BJ (cell line): ENCODE results near the gene TPM1. TPM values are rescaled to one million over a fixed set of nuclear protein-coding genes. Genes with fewer than 3 reads are reported as not detected.

Experiments used
- CTCF ChIA-PET: fragments of 350-600 bp; formaldehyde crosslinking; extraction: SDS; loops from one replicate; lab custom pipeline; 2021; ENCODE audit warnings: antibody characterized with exemption, inconsistent platforms; lab: Yijun Ruan, JAX
- POLR2A ChIA-PET: fragments of 300-600 bp; sonication (Branson Sonifier 250); formaldehyde crosslinking; extraction: SDS; loops from one replicate; lab custom pipeline; 2021; ENCODE audit warnings: antibody characterized with exemption; lab: Charles Lee
- DNase-seq: peaks from one replicate; pipeline ENCODE4 v3.0.0-alpha.2; 2011; ENCODE audit warnings: low read depth
- H3K27me3 ChIP-seq: 2 replicates; pipeline ENCODE4 v1.6.0; 2011; ENCODE audit warnings: low read length; ENCODE audit not compliant: control insufficient read depth, insufficient read depth
- H3K36me3 ChIP-seq: 2 replicates; pipeline ENCODE4 v1.5.1; 2011; ENCODE audit warnings: low read length; ENCODE audit not compliant: control insufficient read depth, insufficient read depth
- H3K4me3 ChIP-seq: 2 replicates; pipeline ENCODE4 v1.5.1; 2011; ENCODE audit warnings: low read depth, mild to moderate bottlenecking, control low read depth, low read length
- CTCF ChIP-seq: IDR thresholded peaks from 2 replicates; pipeline ENCODE4 v1.5.1; 2011; ENCODE audit warnings: low read depth, mild to moderate bottlenecking, control low read depth, inconsistent platforms, low read length, moderate library complexity; ENCODE audit not compliant: insufficient read depth
- polyA plus RNA-seq: library from polyadenylated mRNA; depleted of rRNA; stranded (reverse); fragments of >200 nt; gene quantifications from 2 replicates; pipeline ENCODE4 v1.2.3, GENCODE V29; 2011

TPM1 gene
- polyA plus RNA-seq, 1 experiment: 1,575 TPM

- TF ChIP-seq CTCF: no peak
- ChIA-PET CTCF (no interaction called here), POLR2A (no interaction called here)
- Histone ChIP-seq H3K4me3 (no peak overlapping the region), H3K27me3 (no peaks in the 10 kb centered on the region), H3K36me3 (no peaks in the 10 kb centered on the region)
- DNase-seq: no peak
Observed at GRCh38 chr15:63012444-63012843, 30.1 kb upstream of the TPM1 start.

DNA sequence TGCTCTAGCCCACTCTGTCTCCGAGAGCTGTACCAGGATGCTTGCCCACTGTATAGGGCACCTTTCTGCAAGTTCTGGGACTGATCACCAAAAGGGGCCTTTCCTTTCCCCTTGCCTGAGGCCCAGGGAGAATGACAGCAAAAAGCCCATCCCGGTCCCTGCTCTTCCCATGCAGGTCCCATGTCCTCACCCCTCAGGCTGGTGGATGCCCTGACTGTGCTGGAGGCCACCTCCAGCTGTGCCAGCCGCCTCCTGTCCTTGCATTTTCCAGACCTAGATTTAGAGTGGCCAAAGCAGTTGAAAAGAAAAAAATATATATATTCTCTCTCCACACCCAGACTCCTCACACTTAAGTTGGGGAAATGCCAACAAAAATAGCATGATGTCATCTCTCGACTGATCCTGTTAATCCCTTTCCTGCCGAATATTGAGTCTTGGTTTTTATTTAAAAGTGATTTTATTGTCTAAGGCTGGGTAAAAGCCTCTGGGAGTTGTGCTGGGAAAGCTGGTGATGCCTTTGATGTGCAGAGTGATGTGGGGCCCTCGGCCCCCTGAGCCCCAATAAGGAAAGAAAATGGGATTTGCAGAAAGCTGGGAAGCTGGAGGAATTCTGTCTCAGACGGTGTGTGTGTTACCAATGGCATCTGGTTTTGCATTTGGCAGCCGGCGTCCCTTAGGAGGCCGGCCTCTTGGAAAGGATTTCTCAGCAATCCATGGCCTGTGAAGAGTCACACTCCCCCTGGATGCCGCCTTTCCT is 29.3 kb upstream of the TPM1 start:
- DNase-seq: no peak
- TF ChIP-seq CTCF: no peak
- no peaks in the 10 kb centered on the region for H3K27me3 ChIP-seq
- ChIA-PET POLR2A (interaction anchor here (0.5 kb wide), 1 partner anchor 479 kb away, joined by 10 read pairs; no protein-coding TSS in a partner anchor), CTCF (interaction anchor here (0.5 to 1.1 kb wide), 2 partner anchors 35 to 1979 kb away, joined by 3 to 5 read pairs; no protein-coding TSS in a partner anchor)
- H3K4me3 ChIP-seq: no peak overlapping the region
- no peaks in the 10 kb centered on the region for H3K36me3 ChIP-seq

DNA sequence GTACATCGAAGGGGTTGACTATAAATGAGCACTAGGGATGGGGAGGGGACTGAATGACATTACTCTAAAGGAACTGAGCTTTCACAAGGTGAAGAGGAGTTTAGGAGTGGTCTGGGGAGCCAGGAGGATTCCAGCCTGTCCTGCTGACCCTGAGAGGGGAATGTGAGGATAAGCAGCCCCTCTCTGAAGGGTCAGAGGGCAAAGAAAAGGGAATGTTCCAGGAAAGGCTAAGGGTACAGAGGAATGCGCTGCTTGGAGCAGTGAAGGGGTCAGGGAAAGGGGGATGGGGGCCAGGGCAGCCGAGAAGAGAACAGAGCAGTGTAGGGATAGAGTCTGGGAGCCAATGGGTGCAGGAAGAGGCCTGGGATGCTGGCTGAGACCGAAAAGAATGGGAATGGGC is 28.0 kb upstream of the TPM1 start:
- no peak for TF ChIP-seq CTCF
- H3K27me3 ChIP-seq: no peaks in the 10 kb centered on the region
- no peak for DNase-seq
- H3K36me3 ChIP-seq: no peaks in the 10 kb centered on the region
- ChIA-PET CTCF (interaction anchor here (1.1 kb wide), 1 partner anchor 34 kb away, joined by 5 read pairs; no protein-coding TSS in a partner anchor), POLR2A (no interaction called here)
- no peak overlapping the region for H3K4me3 ChIP-seq

- Histone ChIP-seq H3K4me3 (no peak overlapping the region), H3K27me3 (no peaks in the 10 kb centered on the region), H3K36me3 (no peaks in the 10 kb centered on the region)
- POLR2A ChIA-PET: no interaction called here
- no peak for TF ChIP-seq CTCF
- CTCF ChIA-PET: interaction anchor here (1.0 to 1.7 kb wide), 3 partner anchors 15 to 31 kb away, joined by 3 to 4 read pairs (median 4); no protein-coding TSS in a partner anchor
- DNase-seq: no peak
Observed at GRCh38 chr15:63015618-63016017, 26.9 kb upstream of the TPM1 start.

DNA sequence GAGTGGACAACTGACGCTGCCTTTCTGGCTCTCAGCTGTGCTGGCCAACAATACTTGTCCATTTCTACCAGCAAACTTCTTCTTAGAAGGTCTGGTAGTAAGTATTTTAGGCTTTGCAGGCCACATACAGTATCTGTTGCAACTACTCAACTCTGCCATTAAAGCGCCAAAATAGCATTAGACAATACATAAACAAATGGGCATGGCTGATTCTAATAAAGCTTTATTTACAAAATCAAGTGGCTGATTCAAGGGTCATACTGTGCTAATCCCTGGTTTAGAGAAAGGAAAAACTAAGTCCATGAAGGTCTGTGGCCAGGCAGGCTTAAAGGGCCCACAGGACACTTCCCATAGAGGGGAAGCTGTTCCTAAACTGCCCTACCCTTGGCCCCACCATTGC is 26.3 kb upstream of the TPM1 start:
- TF ChIP-seq CTCF: no peak
- no peak for DNase-seq
- CTCF ChIA-PET: interaction anchor here (1.0 to 1.7 kb wide), 4 partner anchors 14 to 32 kb away, joined by 3 to 4 read pairs (median 4); no protein-coding TSS in a partner anchor
- H3K36me3 ChIP-seq: no peaks in the 10 kb centered on the region
- POLR2A ChIA-PET: no interaction called here
- H3K27me3 ChIP-seq: no peaks in the 10 kb centered on the region
- no peak overlapping the region for H3K4me3 ChIP-seq
